Nephron progenitor cell (in vitro differentiated cells): ENCODE measurements around the gene KIF3A.

Experiments
- DNase-seq: peaks from one replicate; pipeline ENCODE4 v3.0.0; 2021
- H3K27ac Mint-ChIP-seq: 2 replicates; pipeline ENCODE4 v1.8.0; 2021; ENCODE audit warnings: mild to moderate bottlenecking, moderate library complexity, mixed read lengths
- H3K27me3 Mint-ChIP-seq: 2 replicates; pipeline ENCODE4 v1.8.0; 2021; ENCODE audit warnings: mild to moderate bottlenecking, low read depth, mixed read lengths; ENCODE audit not compliant: poor library complexity
- H3K36me3 Mint-ChIP-seq: 2 replicates; pipeline ENCODE4 v1.8.0; 2021; ENCODE audit warnings: low read depth, mixed read lengths
- H3K4me1 Mint-ChIP-seq: 2 replicates; pipeline ENCODE4 v1.8.0; 2021; ENCODE audit warnings: mixed read lengths
- H3K4me3 Mint-ChIP-seq: 2 replicates; pipeline ENCODE4 v1.8.0; 2021; ENCODE audit warnings: mild to moderate bottlenecking, moderate library complexity, mixed read lengths
- H3K9me3 Mint-ChIP-seq: 2 replicates; pipeline ENCODE4 v1.8.0; 2021; ENCODE audit warnings: mild to moderate bottlenecking, moderate library complexity, mixed read lengths
- TF ChIP-seq, protein P1 (sequence below): fragments of 200-600 bp; sonication (generic); IDR thresholded peaks from 2 replicates; pipeline ENCODE4 v1.5.0; 2021; ENCODE audit warnings: antibody characterized with exemption

Gene KIF3A

DNA sequence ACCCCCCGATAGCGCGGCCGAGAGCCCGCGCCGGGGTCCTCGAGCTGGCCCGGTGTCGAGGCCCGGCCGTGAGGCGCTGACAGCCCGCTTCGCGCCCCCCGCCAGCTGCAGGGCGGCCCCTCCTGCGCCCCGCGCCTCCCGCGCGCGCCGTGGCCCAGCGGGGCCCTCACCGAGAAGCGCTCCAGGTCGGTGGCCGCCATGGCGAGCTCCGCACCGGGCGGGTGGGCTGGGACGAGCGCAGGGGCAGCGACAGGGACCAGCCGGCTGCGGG, 39.5 kb upstream of the KIF3A start:
- Mint-ChIP-seq H3K27ac (no peak overlapping the region), H3K27me3 (peaks cover 49% of the 10 kb centered on the region), H3K4me3 (no peak overlapping the region), H3K4me1 (peaks cover 33% of the 10 kb centered on the region), H3K36me3 (no peaks in the 10 kb centered on the region), H3K9me3 (no peaks in the 10 kb centered on the region)
- TF ChIP-seq, protein P1, sequence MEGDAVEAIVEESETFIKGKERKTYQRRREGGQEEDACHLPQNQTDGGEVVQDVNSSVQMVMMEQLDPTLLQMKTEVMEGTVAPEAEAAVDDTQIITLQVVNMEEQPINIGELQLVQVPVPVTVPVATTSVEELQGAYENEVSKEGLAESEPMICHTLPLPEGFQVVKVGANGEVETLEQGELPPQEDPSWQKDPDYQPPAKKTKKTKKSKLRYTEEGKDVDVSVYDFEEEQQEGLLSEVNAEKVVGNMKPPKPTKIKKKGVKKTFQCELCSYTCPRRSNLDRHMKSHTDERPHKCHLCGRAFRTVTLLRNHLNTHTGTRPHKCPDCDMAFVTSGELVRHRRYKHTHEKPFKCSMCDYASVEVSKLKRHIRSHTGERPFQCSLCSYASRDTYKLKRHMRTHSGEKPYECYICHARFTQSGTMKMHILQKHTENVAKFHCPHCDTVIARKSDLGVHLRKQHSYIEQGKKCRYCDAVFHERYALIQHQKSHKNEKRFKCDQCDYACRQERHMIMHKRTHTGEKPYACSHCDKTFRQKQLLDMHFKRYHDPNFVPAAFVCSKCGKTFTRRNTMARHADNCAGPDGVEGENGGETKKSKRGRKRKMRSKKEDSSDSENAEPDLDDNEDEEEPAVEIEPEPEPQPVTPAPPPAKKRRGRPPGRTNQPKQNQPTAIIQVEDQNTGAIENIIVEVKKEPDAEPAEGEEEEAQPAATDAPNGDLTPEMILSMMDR, result no peak
- no peak for DNase-seq

DNA sequence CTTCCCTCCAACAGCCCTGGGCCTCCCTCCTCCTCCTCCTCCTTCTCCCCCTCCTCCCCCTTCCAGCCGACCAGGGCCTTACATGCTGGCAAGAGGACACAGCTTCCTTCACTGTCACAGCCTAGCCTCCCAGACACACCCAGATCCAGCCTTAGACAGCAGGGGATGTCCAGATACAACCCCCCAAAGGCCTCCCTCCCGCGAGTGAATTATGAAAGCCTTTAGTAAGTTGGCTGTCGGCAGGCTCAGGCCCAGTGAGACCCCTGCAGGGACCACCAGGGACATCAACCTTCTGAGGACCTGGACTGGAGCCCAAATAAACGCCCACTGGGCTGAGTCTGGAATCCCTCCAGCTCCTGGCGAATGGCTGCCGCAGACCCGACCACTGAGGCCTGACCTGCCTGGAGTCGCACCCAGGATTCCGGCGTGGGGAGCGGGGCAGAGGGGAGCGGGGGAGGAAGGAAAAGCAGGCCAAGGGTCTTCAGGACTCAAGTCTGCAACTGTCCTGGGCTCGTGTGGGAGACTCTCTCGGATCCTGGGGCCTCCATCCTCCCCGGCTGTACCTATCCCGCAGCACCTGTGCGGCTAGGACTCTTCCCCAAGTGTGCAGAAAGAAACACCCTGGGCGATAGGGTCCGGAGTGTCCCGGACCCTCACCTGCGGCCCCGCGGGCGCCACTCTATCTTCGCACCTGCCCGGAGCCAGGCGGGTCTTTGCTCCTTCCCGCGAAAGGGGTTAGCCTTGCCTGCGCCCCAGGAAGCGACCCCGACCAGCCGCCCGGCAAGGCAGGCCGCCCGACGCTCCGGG, 39.0 kb upstream of the KIF3A start:
- H3K27ac Mint-ChIP-seq, result no peak overlapping the region
- peak overlapping the region; percentile 81 for H3K4me3 Mint-ChIP-seq
- H3K9me3 Mint-ChIP-seq, result no peaks in the 10 kb centered on the region
- peaks cover 43% of the 10 kb centered on the region for H3K27me3 Mint-ChIP-seq
- TF ChIP-seq, protein P1, result no peak
- peaks cover 37% of the 10 kb centered on the region for H3K4me1 Mint-ChIP-seq
- no peaks in the 10 kb centered on the region for H3K36me3 Mint-ChIP-seq
- peak; percentile 51 for DNase-seq

DNA sequence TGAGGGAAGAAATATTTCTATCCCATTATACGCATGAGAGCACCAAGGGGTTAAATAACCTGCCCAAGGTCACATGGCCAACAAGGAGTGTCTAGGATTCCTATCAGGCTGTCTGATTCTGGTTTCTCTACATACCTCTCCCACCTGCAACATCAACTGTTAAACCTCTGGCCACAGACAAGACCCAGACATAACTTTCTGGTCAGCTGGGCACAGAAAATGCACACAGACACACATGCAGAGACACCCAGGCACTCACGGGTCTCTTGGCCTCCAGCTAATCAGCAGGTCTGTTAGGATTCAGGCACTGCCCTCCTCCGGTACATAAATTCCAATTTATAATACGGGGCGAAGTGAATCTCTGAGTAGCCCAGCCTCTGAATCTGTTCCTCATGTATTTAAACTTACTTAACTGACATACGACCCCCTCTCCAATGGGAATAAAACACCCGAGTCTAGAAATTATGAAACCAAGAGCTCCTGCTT, 38.2 kb upstream of the KIF3A start:
- H3K27me3 Mint-ChIP-seq, result peaks cover 40% of the 10 kb centered on the region
- H3K27ac Mint-ChIP-seq, result no peak overlapping the region
- no peaks in the 10 kb centered on the region for H3K36me3 Mint-ChIP-seq
- TF ChIP-seq, protein P1, result no peak
- H3K9me3 Mint-ChIP-seq, result no peaks in the 10 kb centered on the region
- no peak for DNase-seq
- H3K4me1 Mint-ChIP-seq, result peaks cover 43% of the 10 kb centered on the region
- H3K4me3 Mint-ChIP-seq, result peak overlapping the region; percentile 81

DNA sequence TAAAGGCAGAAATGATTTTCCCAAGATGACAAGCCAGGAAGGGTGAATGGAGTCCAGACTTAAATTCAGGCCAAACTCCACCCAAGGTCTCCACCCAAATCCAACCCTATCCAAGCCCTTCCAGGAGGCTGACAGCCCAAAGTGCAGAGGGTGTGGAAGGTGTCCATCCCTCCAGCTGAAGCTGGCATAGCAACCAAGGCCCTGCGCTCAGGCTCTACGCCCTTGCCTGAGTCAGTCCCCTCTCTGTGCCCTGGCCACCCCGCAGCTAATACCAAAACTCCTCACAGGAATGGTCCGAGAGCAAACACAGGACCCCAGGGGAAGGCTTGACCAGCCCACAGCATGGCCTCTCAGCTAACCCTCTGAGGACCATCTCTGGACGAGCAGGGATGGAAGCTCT, 37.5 kb upstream of the KIF3A start:
- no peak for DNase-seq
- TF ChIP-seq, protein P1, result no peak
- Mint-ChIP-seq H3K36me3 (no peaks in the 10 kb centered on the region), H3K27me3 (peaks cover 36% of the 10 kb centered on the region), H3K9me3 (no peaks in the 10 kb centered on the region), H3K4me3 (peak overlapping the region; percentile 81), H3K4me1 (peaks cover 43% of the 10 kb centered on the region), H3K27ac (no peak overlapping the region)

DNA sequence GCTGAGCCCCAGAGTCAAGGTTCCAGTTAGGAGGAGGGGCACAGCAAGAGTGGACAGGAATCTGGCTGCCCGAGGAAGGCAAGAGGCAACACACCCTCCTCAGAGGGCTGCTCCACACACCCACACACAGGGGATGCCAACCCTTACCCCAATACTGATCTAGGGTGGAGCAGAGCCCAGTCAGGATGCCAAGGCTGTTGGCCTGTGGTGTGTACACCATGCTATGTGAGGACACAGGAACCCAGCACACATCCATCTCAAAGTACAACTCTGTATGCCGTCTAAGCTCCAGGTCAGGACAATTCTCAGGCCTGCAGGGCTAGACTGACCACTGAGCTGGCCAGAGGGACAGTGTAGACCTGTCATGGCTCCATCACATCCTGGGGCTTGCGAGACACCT, 37.1 kb upstream of the KIF3A start:
- peaks cover 31% of the 10 kb centered on the region for H3K27me3 Mint-ChIP-seq
- H3K4me3 Mint-ChIP-seq, result no peak overlapping the region
- H3K36me3 Mint-ChIP-seq, result no peaks in the 10 kb centered on the region
- TF ChIP-seq, protein P1, result no peak
- H3K9me3 Mint-ChIP-seq, result no peaks in the 10 kb centered on the region
- no peak for DNase-seq
- H3K27ac Mint-ChIP-seq, result no peak overlapping the region
- H3K4me1 Mint-ChIP-seq, result peaks cover 43% of the 10 kb centered on the region
